ENCODE data around the gene GINS1. TPM values are rescaled to one million over a fixed set of nuclear protein-coding genes. Genes with fewer than 3 reads are reported as not detected.

GINS1 gene
- total RNA-seq, 1 donor from 2014 or later, result 15.5 TPM

DNA sequence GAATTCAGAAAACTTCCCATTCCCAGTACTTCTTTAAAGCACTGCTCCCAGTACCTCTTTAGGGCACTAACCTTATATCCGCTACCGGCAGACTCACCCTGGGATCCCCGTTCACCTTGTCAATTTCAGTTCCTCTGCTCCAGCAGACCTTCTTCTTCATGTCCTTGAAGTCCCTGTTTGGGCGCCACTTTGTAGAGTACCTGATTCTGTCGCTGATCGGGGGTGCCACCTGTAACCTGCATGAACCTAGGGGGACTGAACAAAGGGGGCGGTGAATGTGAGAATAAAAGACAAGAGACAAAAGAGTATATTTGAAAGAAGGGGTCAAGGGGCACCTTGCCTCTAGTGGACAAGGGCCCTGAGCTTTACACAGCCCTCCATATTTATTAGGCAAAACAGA is 4.9 kb upstream of the GINS1 start:
- no peak for DNase-seq (ENCODE audit: low spot score in 2 of 2, unreplicated experiment in 2 of 2)
- Mint-ChIP-seq H3K27ac (no peak overlapping the region), H3K4me1 (peaks cover 18% of the 10 kb centered on the region), H3K36me3 (peaks cover 7% of the 10 kb centered on the region), H3K4me3 (no peak overlapping the region), H3K9me3 (peaks cover 24% of the 10 kb centered on the region), H3K27me3 (ENCODE audit: low read depth) (peaks cover 2% of the 10 kb centered on the region)
- TF ChIP-seq, protein P1, sequence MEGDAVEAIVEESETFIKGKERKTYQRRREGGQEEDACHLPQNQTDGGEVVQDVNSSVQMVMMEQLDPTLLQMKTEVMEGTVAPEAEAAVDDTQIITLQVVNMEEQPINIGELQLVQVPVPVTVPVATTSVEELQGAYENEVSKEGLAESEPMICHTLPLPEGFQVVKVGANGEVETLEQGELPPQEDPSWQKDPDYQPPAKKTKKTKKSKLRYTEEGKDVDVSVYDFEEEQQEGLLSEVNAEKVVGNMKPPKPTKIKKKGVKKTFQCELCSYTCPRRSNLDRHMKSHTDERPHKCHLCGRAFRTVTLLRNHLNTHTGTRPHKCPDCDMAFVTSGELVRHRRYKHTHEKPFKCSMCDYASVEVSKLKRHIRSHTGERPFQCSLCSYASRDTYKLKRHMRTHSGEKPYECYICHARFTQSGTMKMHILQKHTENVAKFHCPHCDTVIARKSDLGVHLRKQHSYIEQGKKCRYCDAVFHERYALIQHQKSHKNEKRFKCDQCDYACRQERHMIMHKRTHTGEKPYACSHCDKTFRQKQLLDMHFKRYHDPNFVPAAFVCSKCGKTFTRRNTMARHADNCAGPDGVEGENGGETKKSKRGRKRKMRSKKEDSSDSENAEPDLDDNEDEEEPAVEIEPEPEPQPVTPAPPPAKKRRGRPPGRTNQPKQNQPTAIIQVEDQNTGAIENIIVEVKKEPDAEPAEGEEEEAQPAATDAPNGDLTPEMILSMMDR (IDR thresholded peaks at IDR 0.05; ENCODE audit: unreplicated experiment), result no peak

DNA sequence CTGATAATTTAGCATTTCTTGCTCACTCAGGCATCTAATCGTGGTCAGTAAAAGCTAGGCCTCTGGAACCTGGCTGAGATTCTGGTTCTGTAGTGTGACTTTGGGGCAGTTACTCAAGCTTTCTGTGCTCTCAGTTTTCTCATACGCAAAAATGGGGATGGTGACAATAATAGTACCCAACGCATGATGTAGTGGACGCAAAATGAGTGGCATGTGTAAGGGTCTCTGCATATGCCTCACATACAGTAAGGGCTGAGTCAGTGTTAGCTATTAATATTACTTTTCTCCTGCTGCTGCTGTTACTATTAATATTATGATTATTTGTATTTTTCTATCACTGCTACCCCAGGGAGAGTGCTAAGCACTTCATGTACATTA is 686 bp downstream of the GINS1 start:
- TF ChIP-seq, protein P1 (IDR thresholded peaks at IDR 0.05; ENCODE audit: unreplicated experiment), result no peak

DNA sequence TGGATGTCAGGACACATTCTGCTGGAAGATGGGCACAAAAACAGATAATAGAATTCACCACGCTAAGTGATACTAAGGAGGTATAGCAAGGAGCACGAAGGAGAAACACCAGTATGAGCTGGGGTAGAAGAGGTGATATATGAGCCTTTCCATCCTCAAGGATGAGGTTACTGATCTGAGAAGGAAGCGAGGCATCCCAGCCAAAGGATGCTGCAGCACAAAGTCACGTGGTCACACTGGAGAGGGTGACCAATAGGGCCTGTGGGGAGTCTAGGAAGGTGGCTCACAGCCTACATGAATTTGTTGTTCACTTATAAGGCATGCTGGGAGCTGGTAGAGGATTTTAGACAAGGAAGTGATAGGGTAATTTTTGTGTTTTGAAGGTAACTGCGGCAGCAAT is 1.4 kb downstream of the GINS1 start:
- Mint-ChIP-seq H3K27me3 (ENCODE audit: low read depth) (peaks cover 2% of the 10 kb centered on the region), H3K27ac (no peak overlapping the region), H3K4me1 (peaks cover 18% of the 10 kb centered on the region), H3K9me3 (peaks cover 8% of the 10 kb centered on the region), H3K36me3 (peaks cover 5% of the 10 kb centered on the region), H3K4me3 (no peak overlapping the region)
- TF ChIP-seq, protein P1 (IDR thresholded peaks at IDR 0.05; ENCODE audit: unreplicated experiment), result no peak
- DNase-seq (ENCODE audit: low spot score in 2 of 2, unreplicated experiment in 2 of 2), result no peak

More for the DNA sequence above, 686 bp downstream of the GINS1 start:
- H3K4me1 Mint-ChIP-seq, result peaks cover 18% of the 10 kb centered on the region
- peak overlapping the region; percentile 88 for H3K4me3 Mint-ChIP-seq
- H3K36me3 Mint-ChIP-seq, result peaks cover 3% of the 10 kb centered on the region
- H3K27ac Mint-ChIP-seq, result peak overlapping the region; percentile 96
- DNase-seq (ENCODE audit: low spot score in 2 of 2, unreplicated experiment in 2 of 2), result no peak
- H3K27me3 Mint-ChIP-seq (ENCODE audit: low read depth), result peaks cover 2% of the 10 kb centered on the region
- H3K9me3 Mint-ChIP-seq, result peaks cover 14% of the 10 kb centered on the region

DNA sequence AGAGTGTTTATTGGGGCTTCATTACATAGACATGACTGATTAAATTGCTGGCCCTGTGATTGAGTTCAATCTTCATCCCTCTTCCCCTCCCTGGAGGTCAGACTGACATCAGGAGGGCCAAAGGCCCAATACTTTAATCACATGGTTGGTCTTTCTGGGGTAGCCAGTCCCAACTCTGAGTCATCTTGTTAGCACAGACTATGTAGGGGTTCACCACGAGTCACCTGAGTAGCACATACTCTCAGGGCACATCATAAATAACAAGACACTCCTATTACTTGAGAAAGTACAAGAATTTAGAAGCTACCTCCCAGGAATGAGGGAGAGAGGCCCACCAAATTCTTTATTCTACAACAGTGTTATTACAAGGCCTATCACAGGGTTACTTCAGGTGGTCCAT is 11.3 kb downstream of the GINS1 start:
- Mint-ChIP-seq H3K9me3 (no peaks in the 10 kb centered on the region), H3K27me3 (ENCODE audit: low read depth) (no peaks in the 10 kb centered on the region), H3K4me1 (peaks cover 4% of the 10 kb centered on the region), H3K36me3 (peaks cover 10% of the 10 kb centered on the region), H3K27ac (no peak overlapping the region), H3K4me3 (no peak overlapping the region)
- TF ChIP-seq, protein P1 (IDR thresholded peaks at IDR 0.05; ENCODE audit: unreplicated experiment), result no peak
- no peak for DNase-seq (ENCODE audit: low spot score in 2 of 2, unreplicated experiment in 2 of 2)

DNA sequence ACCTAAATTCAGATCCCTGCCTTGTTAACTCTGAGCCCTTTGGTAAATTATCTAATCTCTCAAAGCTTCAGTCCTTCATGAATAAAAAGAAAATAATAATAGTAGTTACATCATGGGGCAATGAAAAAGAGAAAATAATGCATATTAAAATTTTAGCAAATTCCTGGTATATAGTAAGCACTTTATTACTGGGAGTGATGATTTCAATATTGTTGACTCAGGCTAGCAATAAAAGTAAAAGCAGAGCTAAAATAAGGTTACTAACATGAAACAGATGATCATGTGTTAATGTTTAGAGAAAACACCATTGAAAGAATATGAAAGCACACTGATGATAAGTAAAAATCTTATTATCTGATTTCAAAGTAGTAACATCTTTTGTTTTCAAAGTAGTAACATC is 13.6 kb downstream of the GINS1 start:
- no peak overlapping the region for H3K27ac Mint-ChIP-seq
- peaks cover 17% of the 10 kb centered on the region for H3K36me3 Mint-ChIP-seq
- no peaks in the 10 kb centered on the region for H3K9me3 Mint-ChIP-seq

More for the DNA sequence above, 13.6 kb downstream of the GINS1 start:
- TF ChIP-seq, protein P1 (IDR thresholded peaks at IDR 0.05; ENCODE audit: unreplicated experiment), result no peak
- no peak for DNase-seq (ENCODE audit: low spot score in 2 of 2, unreplicated experiment in 2 of 2)
- no peaks in the 10 kb centered on the region for H3K27me3 Mint-ChIP-seq (ENCODE audit: low read depth)
- peaks cover 4% of the 10 kb centered on the region for H3K4me1 Mint-ChIP-seq
- no peak overlapping the region for H3K4me3 Mint-ChIP-seq

Measured in mesothelial cell of epicardium (in vitro differentiated cells).